ENCODE data around the gene KIFAP3. TPM values are rescaled to one million over a fixed set of nuclear protein-coding genes. Genes with fewer than 3 reads are reported as not detected.
"Not testable (repeated sequence)": the region's sequence is repeated elsewhere in the genome, so short reads cannot be mapped to it uniquely, and the experiment has no call there.

The KIFAP3 gene
- total and polyA plus RNA-seq, 9 donors, result 28.8 to 41.2 (median 34.5) TPM

DNA sequence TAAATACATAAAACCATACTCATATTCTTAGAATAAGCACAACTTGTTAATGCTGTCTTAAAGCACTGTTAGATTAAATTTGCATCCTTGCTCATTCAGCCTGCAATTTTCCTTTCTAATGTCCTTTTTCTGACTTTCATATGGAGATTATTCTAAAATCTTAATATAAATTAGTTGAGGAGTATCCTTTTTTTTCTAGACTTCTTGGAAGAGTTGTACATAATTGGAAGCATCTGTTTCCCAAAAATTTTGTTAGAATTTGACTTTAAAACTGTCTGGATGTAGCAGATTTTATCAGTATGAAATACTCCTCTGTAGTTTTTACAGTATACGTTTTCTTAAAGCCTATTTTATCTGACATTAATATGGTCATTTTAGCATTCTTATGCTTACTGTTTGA, 9.7 kb downstream of the KIFAP3 start:
- Histone ChIP-seq H3K4me3 (ENCODE audit: low read length) (no peak overlapping the region), H3K9me3 (replicated peaks; ENCODE audit: control insufficient read depth, low read depth, low read length) (no peaks in the 10 kb centered on the region), H3K36me3 (ENCODE audit: control insufficient read depth, insufficient read depth, low read length) (no peaks in the 10 kb centered on the region), H3K27ac (ENCODE audit: low read length) (no peak overlapping the region), H3K27me3 (ENCODE audit: control insufficient read depth, insufficient read depth, low read length) (no peaks in the 10 kb centered on the region), H3K4me1 (ENCODE audit: control insufficient read depth, insufficient read depth, low read length) (no peaks in the 10 kb centered on the region)
- no CpG with 5 or more reads among the region's 1 CpG for WGBS (ENCODE audit: insufficient coverage)
- peak; percentile 68 for DNase-seq

DNA sequence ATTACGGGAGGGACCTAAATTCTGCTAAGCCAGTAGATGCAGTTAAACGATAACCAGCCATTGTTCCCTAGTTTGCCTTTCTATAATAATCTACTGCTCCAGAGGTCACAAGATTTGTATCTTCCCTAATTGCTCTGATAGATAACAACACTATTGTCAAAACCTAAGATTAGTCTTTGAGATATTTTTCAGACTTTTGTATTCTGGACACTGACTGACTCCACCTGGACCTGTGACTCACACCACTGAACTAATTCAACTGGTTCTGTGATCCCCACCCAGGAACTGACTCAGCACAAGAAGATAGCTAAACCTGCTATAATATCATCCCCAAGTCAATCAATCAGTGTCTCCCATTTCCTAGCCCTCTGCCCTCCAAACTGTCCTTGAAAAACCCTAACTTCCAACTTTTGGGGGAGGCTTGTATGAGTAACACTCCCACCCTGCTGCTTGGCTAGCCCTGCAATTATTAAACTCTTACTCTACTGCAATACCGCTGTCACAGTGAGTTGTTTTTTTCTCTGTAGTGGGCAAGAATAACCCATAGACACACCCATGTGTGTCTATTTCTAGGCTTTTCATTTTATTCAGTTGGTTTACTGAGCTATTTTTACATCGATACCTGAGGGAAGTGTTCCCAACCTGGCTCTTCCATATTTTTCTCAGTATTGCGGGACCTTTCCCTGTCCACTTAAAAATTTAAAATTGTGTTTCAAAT, 11.2 kb downstream of the KIFAP3 start:
- DNase-seq, result no peak
- no peaks in the 10 kb centered on the region for H3K4me1 ChIP-seq (ENCODE audit: control insufficient read depth, insufficient read depth, low read length)
- no peaks in the 10 kb centered on the region for H3K36me3 ChIP-seq (ENCODE audit: control insufficient read depth, insufficient read depth, low read length)
- no peaks in the 10 kb centered on the region for H3K27me3 ChIP-seq (ENCODE audit: control insufficient read depth, insufficient read depth, low read length)
- H3K9me3 ChIP-seq (replicated peaks; ENCODE audit: control insufficient read depth, low read depth, low read length), result no peaks in the 10 kb centered on the region
- H3K4me3 ChIP-seq (ENCODE audit: low read length), result no peak overlapping the region
- WGBS (ENCODE audit: insufficient coverage), result 100% methylated on average over 1 of the region's 5 CpGs
- no peak overlapping the region for H3K27ac ChIP-seq (ENCODE audit: low read length)

DNA sequence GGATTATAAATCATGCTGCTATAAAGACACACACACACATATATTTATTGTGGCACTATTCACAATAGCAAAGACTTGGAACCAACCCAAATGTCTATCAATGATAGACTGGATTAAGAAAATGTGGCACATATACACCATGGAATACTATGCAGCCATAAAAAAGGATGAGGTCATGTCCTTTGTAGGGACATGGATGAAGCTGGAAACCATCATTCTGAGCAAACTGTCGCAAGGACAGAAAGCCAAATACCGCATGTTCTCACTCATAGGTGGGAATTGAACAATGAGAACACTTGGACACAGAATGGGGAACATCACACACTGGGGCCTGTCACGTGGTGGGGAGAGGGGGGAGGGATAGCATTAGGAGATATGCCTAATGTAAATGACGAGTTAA, 12.8 kb downstream of the KIFAP3 start:
- not testable (repeated sequence) for H3K27ac ChIP-seq (ENCODE audit: low read length); H3K4me1 ChIP-seq (ENCODE audit: control insufficient read depth, insufficient read depth, low read length); H3K9me3 ChIP-seq (replicated peaks; ENCODE audit: control insufficient read depth, low read depth, low read length); H3K27me3 ChIP-seq (ENCODE audit: control insufficient read depth, insufficient read depth, low read length); H3K36me3 ChIP-seq (ENCODE audit: control insufficient read depth, insufficient read depth, low read length); DNase-seq; H3K4me3 ChIP-seq (ENCODE audit: low read length)
- 90% methylated on average over 2 of the region's 4 CpGs for WGBS (ENCODE audit: insufficient coverage)

DNA sequence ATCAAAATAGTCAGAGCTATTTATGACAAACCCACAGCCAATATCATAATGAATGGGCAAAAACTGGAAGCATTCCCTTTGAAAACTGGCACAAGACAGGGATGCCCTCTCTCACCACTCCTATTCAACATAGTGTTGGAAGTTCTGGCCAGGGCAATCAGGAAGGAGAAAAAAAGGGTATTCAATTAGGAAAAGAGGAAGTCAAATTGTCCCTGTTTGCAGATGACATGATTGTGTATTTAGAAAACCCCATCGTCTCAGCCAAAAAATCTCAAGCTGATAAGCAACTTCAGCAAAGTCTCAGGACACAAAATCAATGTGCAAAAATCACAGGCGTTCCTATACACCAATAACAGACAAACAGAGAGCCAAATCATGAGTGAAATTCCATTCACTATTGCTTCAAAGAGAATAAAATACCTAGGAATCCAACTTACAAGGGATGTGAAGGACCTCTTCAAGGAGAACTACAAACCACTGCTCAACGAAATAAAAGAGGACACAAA, 14.4 kb downstream of the KIFAP3 start:
- not testable (repeated sequence) for H3K27ac ChIP-seq (ENCODE audit: low read length)

DNA sequence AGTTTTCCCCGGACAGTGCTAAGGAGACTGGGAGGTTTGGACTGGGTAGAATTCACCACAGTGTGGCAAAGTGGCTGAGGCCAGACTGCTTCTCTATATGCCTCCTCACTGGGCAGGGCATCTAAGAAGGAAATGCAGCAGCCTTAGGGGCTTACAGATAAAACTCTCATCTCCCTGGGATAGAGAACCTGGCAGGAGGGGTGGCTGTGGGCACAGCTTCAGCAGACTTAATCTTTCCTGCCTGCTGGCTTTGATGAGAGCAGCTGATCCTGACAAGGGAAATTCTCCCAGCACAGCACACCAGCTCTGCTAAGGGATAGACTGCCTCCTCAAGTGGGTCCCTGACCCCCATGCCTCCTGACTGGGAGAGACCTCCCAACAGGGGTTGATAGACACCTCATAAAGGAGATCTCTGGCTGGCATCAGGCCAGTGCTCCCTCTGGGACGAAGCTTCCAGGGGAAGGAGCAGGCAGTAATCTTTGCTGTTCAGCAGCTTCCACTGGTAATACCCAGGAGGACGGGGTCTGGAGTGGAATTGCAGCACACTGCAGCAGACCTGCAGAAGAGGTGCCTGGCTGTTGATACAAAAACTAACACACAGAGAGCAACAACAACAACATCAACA, 25.2 kb downstream of the KIFAP3 start:
- no peak overlapping the region for H3K27ac ChIP-seq (ENCODE audit: low read length)
- no peaks in the 10 kb centered on the region for H3K4me1 ChIP-seq (ENCODE audit: control insufficient read depth, insufficient read depth, low read length)
- WGBS (ENCODE audit: insufficient coverage), result 89% methylated on average over 1 of the region's 3 CpGs
- peaks cover 15% of the 10 kb centered on the region for H3K36me3 ChIP-seq (ENCODE audit: control insufficient read depth, insufficient read depth, low read length)
- no peak overlapping the region for H3K4me3 ChIP-seq (ENCODE audit: low read length)
- peaks cover 5% of the 10 kb centered on the region for H3K9me3 ChIP-seq (replicated peaks; ENCODE audit: control insufficient read depth, low read depth, low read length)
- DNase-seq, result no peak
- H3K27me3 ChIP-seq (ENCODE audit: control insufficient read depth, insufficient read depth, low read length), result no peaks in the 10 kb centered on the region

More for the DNA sequence above, 14.4 kb downstream of the KIFAP3 start:
- WGBS (ENCODE audit: insufficient coverage), result no CpG with 5 or more reads among the region's 3 CpGs
- H3K27me3 ChIP-seq (ENCODE audit: control insufficient read depth, insufficient read depth, low read length); H3K4me3 ChIP-seq (ENCODE audit: low read length); DNase-seq; H3K36me3 ChIP-seq (ENCODE audit: control insufficient read depth, insufficient read depth, low read length); H3K9me3 ChIP-seq (replicated peaks; ENCODE audit: control insufficient read depth, low read depth, low read length); H3K4me1 ChIP-seq (ENCODE audit: control insufficient read depth, insufficient read depth, low read length): not testable (repeated sequence)

DNA sequence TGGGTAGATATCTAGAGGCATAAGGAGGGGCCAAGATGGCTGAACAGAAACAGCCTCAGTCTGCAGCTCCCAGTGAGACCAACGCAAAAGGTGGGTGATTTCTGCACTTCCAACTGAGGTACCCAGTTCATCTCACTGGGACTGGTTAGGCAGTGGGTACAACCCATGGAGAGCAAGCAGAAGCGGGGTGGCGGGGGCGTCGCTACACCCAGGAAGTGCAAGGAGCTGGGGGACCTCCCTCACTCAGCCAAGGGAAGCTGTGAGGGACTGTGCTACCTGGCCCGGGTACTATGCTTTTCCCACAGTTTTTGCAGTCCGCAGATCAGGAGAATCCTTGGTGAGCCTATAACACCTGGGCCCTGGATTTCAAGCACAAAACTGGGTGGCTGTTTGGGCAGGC, 26.0 kb downstream of the KIFAP3 start:
- H3K36me3 ChIP-seq (ENCODE audit: control insufficient read depth, insufficient read depth, low read length), result peaks cover 15% of the 10 kb centered on the region
- peaks cover 4% of the 10 kb centered on the region for H3K9me3 ChIP-seq (replicated peaks; ENCODE audit: control insufficient read depth, low read depth, low read length)
- H3K27me3 ChIP-seq (ENCODE audit: control insufficient read depth, insufficient read depth, low read length), result no peaks in the 10 kb centered on the region
- H3K27ac ChIP-seq (ENCODE audit: low read length), result no peak overlapping the region
- no peaks in the 10 kb centered on the region for H3K4me1 ChIP-seq (ENCODE audit: control insufficient read depth, insufficient read depth, low read length)
- 93% methylated on average over 5 of the region's 7 CpGs for WGBS (ENCODE audit: insufficient coverage)
- H3K4me3 ChIP-seq (ENCODE audit: low read length), result no peak overlapping the region
- no peak for DNase-seq

DNA sequence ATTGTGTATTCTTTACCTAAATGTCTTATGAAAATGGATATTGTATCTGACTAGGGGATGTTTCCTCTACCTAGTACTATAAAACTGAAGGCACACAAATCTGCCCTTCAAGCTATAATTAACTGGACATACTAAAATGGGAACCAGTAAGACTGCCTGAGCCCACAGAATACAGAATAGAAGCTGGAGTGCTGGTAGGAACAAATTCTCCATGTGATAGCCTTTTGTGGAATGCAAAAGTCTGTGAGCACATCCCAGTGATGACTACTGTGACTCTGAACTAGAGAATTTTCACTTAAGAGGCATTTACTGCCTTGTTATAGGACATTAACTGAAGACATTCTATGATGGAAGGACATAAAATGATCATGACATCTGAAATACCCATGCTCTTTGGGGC, 30.3 kb downstream of the KIFAP3 start:
- no peak overlapping the region for H3K4me3 ChIP-seq (ENCODE audit: low read length)
- no peak overlapping the region for H3K27ac ChIP-seq (ENCODE audit: low read length)
- H3K27me3 ChIP-seq (ENCODE audit: control insufficient read depth, insufficient read depth, low read length), result no peaks in the 10 kb centered on the region
- no peaks in the 10 kb centered on the region for H3K4me1 ChIP-seq (ENCODE audit: control insufficient read depth, insufficient read depth, low read length)
- no peaks in the 10 kb centered on the region for H3K9me3 ChIP-seq (replicated peaks; ENCODE audit: control insufficient read depth, low read depth, low read length)
- no peak for DNase-seq
- H3K36me3 ChIP-seq (ENCODE audit: control insufficient read depth, insufficient read depth, low read length), result peaks cover 20% of the 10 kb centered on the region

DNA sequence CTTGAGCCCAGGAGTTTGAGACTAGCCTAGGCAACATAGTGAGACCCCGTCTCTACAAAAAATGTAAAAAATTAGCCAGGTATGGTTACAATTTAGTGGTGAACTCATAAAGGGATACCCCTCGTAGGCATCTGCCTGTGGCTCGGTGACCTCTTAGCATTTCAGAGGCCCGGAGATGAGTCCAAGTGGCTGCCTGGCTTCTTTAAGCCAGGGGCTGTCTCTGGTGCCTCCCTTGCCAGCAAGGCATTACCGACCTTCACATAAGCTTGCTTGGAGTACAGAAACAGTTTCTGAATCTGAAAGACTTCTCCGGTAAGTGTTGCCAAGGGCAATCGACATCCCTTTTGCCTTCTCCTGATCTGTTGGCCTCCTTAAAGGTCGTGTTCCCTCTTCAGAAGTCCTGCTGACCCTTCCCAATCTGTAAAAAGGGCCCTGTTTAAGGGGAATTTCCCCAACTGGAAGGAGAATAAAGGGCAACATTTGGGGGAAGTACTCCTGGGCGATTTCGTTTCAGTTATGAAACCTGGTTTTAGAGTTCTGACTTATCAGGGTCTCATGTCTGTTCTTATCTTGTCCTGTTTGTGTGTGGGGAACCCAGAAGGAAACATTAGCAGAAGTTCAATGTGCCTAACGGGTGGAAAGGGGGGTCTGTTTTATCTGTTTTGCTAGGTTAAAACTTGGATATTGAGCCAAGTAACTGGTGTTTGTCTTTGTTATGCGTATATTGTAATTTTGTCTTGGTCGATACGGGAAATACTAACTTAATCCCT, 32.9 kb downstream of the KIFAP3 start:
- Histone ChIP-seq H3K4me1 (ENCODE audit: control insufficient read depth, insufficient read depth, low read length) (no peaks in the 10 kb centered on the region), H3K4me3 (ENCODE audit: low read length) (no peak overlapping the region), H3K27me3 (ENCODE audit: control insufficient read depth, insufficient read depth, low read length) (no peaks in the 10 kb centered on the region), H3K36me3 (ENCODE audit: control insufficient read depth, insufficient read depth, low read length) (peaks cover 14% of the 10 kb centered on the region), H3K9me3 (replicated peaks; ENCODE audit: control insufficient read depth, low read depth, low read length) (no peaks in the 10 kb centered on the region), H3K27ac (ENCODE audit: low read length) (no peak overlapping the region)
- 93% methylated on average over 7 of the region's 14 CpGs for WGBS (ENCODE audit: insufficient coverage)
- no peak for DNase-seq

DNA sequence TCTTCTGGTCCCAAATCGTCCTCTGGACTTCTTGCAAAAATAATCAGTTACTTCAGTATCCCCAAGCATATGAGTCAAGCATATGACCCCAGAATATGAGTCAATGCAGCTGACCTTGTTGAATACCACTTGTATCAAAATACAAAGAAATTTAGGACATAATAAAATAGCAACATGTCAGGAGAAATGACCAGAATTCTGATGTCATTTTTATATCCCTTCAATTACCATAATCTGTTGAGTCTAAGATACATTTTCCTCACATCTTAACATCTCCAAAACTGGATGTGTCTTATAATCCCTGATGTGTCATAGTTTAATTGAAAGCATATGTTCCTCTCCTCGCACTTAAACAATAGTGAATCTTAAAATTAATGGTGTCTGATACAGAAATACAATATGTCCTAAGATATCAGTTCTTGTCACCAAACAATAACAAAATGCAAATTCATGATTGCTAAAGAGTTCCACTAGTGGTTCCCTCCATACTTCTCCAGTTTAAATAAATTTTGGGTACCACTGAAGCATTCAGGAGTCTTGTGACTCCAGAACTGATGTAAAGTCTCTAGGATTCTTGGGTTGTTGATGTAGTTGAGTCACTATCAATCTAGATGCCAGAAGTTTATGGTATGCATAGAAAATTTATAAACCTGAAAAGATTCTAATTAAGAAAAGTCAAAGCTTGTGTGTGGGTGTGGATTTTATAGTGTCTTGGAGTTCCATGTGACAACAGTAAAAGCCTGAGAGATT, 41.8 kb downstream of the KIFAP3 start:
- peak; percentile 30 for DNase-seq
- H3K27ac ChIP-seq (ENCODE audit: low read length), result no peak overlapping the region
- no peak overlapping the region for H3K4me3 ChIP-seq (ENCODE audit: low read length)
- H3K9me3 ChIP-seq (replicated peaks; ENCODE audit: control insufficient read depth, low read depth, low read length), result no peaks in the 10 kb centered on the region
- H3K36me3 ChIP-seq (ENCODE audit: control insufficient read depth, insufficient read depth, low read length), result peaks cover 5% of the 10 kb centered on the region
- no peaks in the 10 kb centered on the region for H3K27me3 ChIP-seq (ENCODE audit: control insufficient read depth, insufficient read depth, low read length)
- WGBS (ENCODE audit: insufficient coverage), result 83% methylated on average over 1 of the region's 2 CpGs
- no peaks in the 10 kb centered on the region for H3K4me1 ChIP-seq (ENCODE audit: control insufficient read depth, insufficient read depth, low read length)

DNA sequence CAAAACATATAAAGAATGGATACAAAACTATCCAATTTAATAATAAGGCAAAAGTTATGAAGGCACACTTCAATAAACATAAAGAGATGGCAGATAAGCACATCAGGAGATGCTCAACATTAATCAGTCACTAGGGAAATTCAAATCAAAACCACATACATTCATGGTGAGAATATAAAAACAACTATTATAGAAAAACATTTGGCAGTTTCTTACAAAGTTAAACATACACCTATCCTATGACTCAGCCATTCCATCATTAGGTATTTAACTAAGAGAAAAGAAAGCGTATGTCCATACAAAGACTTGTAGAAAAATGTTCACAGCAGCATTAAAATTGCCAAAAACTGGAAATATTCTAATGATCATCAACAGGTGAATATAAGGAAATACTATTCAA, 44.3 kb downstream of the KIFAP3 start:
- WGBS (ENCODE audit: insufficient coverage), result no CpG with 5 or more reads among the region's 1 CpG
- Histone ChIP-seq H3K27ac (ENCODE audit: low read length) (no peak overlapping the region), H3K27me3 (ENCODE audit: control insufficient read depth, insufficient read depth, low read length) (no peaks in the 10 kb centered on the region), H3K9me3 (replicated peaks; ENCODE audit: control insufficient read depth, low read depth, low read length) (peaks cover 5% of the 10 kb centered on the region), H3K36me3 (ENCODE audit: control insufficient read depth, insufficient read depth, low read length) (peaks cover 5% of the 10 kb centered on the region), H3K4me3 (ENCODE audit: low read length) (no peak overlapping the region), H3K4me1 (ENCODE audit: control insufficient read depth, insufficient read depth, low read length) (no peaks in the 10 kb centered on the region)
- DNase-seq, result no peak

All from muscle of leg (tissue), 11 donors.